ENCODE results near the gene SYTL4. TPM values are rescaled to one million over a fixed set of nuclear protein-coding genes. Genes with fewer than 3 reads are reported as not detected.

The SYTL4 gene
- 3.9 and 4.1 TPM in 2 replicates for total RNA-seq

DNA sequence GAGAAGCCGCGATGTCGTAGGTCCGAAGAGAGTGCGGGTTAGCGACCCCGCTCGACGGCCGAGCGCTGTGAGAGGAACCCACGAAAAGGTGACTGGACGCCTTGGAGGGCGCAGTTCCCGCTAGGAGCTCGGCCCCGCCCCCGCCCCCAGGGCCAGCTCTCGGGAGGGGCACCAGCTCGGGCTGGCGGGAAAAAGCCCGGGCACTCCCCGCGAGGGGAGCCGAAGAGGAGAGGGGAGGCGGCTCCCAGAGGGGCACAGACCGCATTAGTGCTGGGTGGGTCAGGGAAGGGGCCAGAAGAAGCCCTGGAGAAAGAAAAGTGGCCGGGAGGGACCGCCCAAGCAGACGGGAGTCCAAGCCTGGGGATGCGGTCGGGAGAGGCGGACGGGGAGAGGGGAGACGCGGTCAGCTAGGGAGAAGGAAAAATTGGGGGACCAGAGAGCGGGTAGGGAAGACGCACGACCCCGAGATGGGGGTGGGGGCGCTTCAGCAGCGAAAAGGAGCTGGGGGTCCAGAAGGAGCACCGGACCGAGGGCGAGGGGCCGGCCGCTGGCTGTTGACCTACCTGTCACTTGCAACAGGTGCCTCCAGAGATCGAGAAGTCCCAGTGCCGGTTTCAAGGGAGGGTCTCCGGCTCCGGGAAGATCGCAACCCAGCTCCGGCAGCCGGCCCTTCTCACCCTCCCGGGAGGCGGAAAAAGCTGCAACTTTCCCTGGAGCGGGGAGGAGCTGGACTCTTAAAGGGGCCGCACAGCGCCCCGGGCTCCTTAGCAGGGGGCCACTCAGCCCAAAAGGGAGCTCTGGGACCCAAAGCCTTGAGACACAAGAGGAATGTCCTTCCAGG is at the start of gene SYTL4:
Gene SYTL4, minus strand, starts transcription at position 681 of the 841 bp plus-strand sequence. CDS start 30,084 bp downstream, outside the sequence.

DNA sequence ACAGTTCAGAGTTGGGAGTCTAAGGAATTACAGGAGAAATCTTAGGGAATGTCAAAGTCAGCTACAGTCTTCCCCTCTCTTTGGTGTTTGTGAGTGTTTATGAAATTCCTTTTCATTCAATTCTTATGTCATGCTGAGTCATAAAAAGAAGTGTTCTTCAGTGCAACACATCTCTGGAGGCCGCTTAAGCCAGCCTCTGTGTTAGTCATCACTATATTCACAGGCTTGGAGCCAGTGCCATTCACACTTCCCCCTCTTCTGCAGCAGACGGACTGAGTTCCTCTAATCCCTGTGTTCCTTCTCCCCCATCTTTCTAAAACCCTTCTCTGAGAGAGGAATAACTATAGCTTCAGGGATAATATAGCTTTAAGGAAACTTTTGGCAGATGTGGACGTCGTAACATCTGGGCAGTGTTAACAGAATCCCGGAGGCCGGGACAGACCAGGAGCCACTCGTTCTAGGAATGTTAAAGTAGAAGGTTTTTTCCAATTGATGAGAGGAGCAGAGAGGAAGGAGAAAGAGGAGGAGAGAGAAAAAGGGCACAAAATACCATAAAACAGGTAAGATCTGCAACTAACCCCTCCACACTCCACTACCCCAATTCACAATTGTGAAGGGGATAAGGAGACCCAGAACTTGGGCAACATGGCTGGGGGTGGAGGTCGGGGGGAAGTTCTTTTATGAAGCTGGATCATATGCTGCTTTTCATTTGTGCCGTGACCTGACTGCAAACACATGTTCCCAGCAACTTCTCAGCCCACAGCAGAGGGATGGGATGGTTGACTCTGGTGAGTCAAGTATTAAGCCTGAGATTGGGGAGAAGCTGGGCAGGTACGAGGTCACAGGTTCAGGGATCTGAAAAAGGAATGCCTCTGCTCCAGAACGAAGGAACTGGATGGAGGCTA is 87.7 kb downstream of the SYTL4 start, which contains the start of gene SRPX2:
Gene SRPX2, plus strand, starts transcription at position 244 of the 905 bp plus-strand sequence. CDS start 2,124 bp downstream, outside the sequence.

DNA sequence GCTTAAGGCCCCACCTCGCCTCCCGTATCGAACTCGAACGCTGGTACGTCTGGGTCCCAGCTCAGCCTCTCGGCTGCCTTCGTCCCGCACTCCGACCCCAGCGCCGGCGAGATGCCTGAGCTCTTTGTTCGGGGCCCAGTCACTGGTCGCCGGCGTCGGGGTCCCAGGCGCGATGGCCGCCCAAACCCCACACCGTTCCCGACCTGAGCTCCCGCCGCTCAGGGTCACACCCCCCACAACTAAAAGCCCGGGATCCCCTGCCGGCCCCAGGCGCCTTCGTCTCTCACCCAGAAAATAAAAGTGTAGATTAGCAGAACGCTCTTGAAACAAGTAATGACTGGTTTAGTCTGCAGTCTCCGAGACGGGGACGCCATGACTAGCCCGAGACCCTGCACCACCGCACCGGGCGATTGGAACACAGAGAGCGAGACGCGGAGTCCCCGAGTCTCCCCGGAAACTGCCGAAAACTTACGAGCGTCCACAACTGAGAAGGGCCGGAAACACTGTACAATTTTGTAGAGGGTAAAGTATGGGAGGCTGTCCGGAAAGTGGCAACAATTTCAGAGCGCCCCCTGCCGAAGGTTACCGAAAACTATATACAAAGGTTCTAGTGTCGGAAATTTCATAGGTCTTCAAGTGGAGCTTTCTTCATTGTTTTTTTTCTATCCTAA is 95.5 kb downstream of the SYTL4 start, which contains the start of gene TSPAN6:
Gene TSPAN6, minus strand, starts transcription at position 486 of the 671 bp plus-strand sequence. Its CDS starts 112 bp downstream, at position 374.

Other genes with a start within 250 kb of the SYTL4 start
- not detected in 2 replicates for gene TNMD, start 147.2 kb downstream of the SYTL4 start, total RNA-seq
- 21.7 and 36.5 TPM in 2 replicates for gene TSPAN6, start 95.3 kb downstream of the SYTL4 start, total RNA-seq
- 32.5 and 210 TPM in 2 replicates for gene SRPX2, start 87.9 kb downstream of the SYTL4 start, total RNA-seq
- gene CSTF2, start 88.3 kb upstream of the SYTL4 start, total RNA-seq, result 13.6 and 15.5 TPM in 2 replicates
- gene NOX1, start 142.2 kb upstream of the SYTL4 start, total RNA-seq, result not detected in 2 replicates
- 0.07 and 0.10 TPM in 2 replicates for gene XKRX, start 196.8 kb upstream of the SYTL4 start, total RNA-seq
- gene ARL13A, start 237.6 kb upstream of the SYTL4 start, total RNA-seq, result not detected in 2 replicates

Measured in smooth muscle cell of the pulmonary artery (primary cell).